Caco-2 (cell line): ENCODE measurements around the gene DDX31. TPM values are rescaled to one million over a fixed set of nuclear protein-coding genes. Genes with fewer than 3 reads are reported as not detected.
"Not testable (repeated sequence)": the region's sequence is repeated elsewhere in the genome, so short reads cannot be mapped to it uniquely, and the experiment has no call there.

Source experiments
- Bru-seq: library from RNA; stranded (reverse); fragments of 400-500 nt; gene quantifications from one replicate; lab custom pipeline; 2021; lab: Mats Ljungman, UMichigan
- BruChase-seq, 2 experiments: library from RNA; stranded (reverse); fragments of 400-500 nt; gene quantifications; one replicate each; lab custom pipeline; 2021; lab: Mats Ljungman, UMichigan
- BruUV-seq: library from RNA; stranded (reverse); fragments of 400-500 nt; replicated peaks from 2 replicates; lab custom pipeline; 2021; lab: Mats Ljungman, UMichigan
- CTCF ChIA-PET: fragments of 300-600 bp; sonication (Branson Sonifier 250); formaldehyde crosslinking; loops from one replicate; lab custom pipeline; 2022; ENCODE audit warnings: antibody characterized with exemption; lab: Charles Lee
- POLR2A ChIA-PET: fragments of 300-600 bp; sonication (Branson Sonifier 250); formaldehyde crosslinking; loops from one replicate; lab custom pipeline; 2022; ENCODE audit warnings: antibody characterized with exemption; lab: Charles Lee
- DNase-seq, 2 experiments: peaks; one replicate each; pipeline versions ENCODE4 v3.0.0 to v3.0.0-alpha.2; 2020 to 2022
- H3K27me3 ChIP-seq: replicated peaks from 2 replicates; pipeline ENCODE4 v1.6.0; 2011; ENCODE audit warnings: low read length; ENCODE audit not compliant: control insufficient read depth, insufficient read depth
- H3K36me3 ChIP-seq: 2 replicates; pipeline ENCODE4 v1.5.1; 2011; ENCODE audit warnings: low read length; ENCODE audit not compliant: control insufficient read depth, insufficient read depth
- H3K4me1 ChIP-seq: fragments of 250-450 bp; sonication (Bioruptor Pico); 2 replicates; pipeline ENCODE4 v1.5.1; 2020; ENCODE audit warnings: mild to moderate bottlenecking
- H3K4me3 ChIP-seq: 2 replicates; pipeline ENCODE4 v1.5.1; 2011; ENCODE audit warnings: low read depth, mild to moderate bottlenecking, control low read depth, low read length
- H3K9me3 ChIP-seq: fragments of 250-450 bp; sonication (Bioruptor Pico); 2 replicates; pipeline ENCODE4 v1.5.1; 2020; ENCODE audit warnings: mild to moderate bottlenecking, moderate library complexity
- H3K27ac Mint-ChIP-seq: one replicate; pipeline ENCODE4 v1.8.0; 2022; ENCODE audit warnings: mixed read lengths; ENCODE audit not compliant: unreplicated experiment
- H3K27me3 Mint-ChIP-seq: one replicate; pipeline ENCODE4 v1.8.0; 2022; ENCODE audit warnings: mixed read lengths; ENCODE audit not compliant: insufficient read depth, unreplicated experiment
- H3K36me3 Mint-ChIP-seq: one replicate; pipeline ENCODE4 v1.8.0; 2022; ENCODE audit warnings: mild to moderate bottlenecking, mixed read lengths; ENCODE audit not compliant: insufficient read depth, unreplicated experiment
- H3K4me1 Mint-ChIP-seq: one replicate; pipeline ENCODE4 v1.8.0; 2022; ENCODE audit warnings: low read depth, mixed read lengths; ENCODE audit not compliant: unreplicated experiment
- H3K4me3 Mint-ChIP-seq: one replicate; pipeline ENCODE4 v1.8.0; 2022; ENCODE audit warnings: mild to moderate bottlenecking, moderate library complexity, mixed read lengths; ENCODE audit not compliant: unreplicated experiment
- H3K9me3 Mint-ChIP-seq: one replicate; pipeline ENCODE4 v1.8.0; 2022; ENCODE audit warnings: mixed read lengths; ENCODE audit not compliant: unreplicated experiment
- CTCF ChIP-seq, 2 experiments: fragments of 200-600 bp in 1 of 2; IDR thresholded peaks; 1 replicate in 1 of 2; 2 replicates in 1 of 2; pipeline versions ENCODE4 v1.5.1 to v1.8.0; 2011 to 2022; ENCODE audit warnings: antibody characterized with exemption in 1 of 2, control low read depth in 1 of 2, inconsistent platforms in 1 of 2, low read depth in 1 of 2, low read length in 1 of 2, mild to moderate bottlenecking in 1 of 2, moderate library complexity in 1 of 2; ENCODE audit not compliant: insufficient read depth in 1 of 2, severe bottlenecking in 1 of 2, unreplicated experiment in 1 of 2
- intact Hi-C: fragments of 100-400 bp; cut with micrococcal nuclease; formaldehyde crosslinking; loops from one replicate; pipeline ENCODE4 v1.10.0; 2022; ENCODE audit not compliant: unreplicated experiment
- long read RNA-seq: library from polyadenylated mRNA; stranded (forward); transcript quantifications from one replicate; pipeline ENCODE4 v2.0.0, GENCODE V29; 2022
- total RNA-seq: library from RNA; stranded (reverse); gene quantifications from 2 replicates; pipeline ENCODE4 v1.2.3, GENCODE V29; 2022

DDX31 gene
- 23.1 and 24.3 TPM in 2 replicates for total RNA-seq
- Bru-seq, nascent RNA = percentile 84 among the genes with signal in this experiment
- percentile 81 among the genes with signal in this experiment for BruChase-seq, experiment 1, labeled RNA remaining after a 2-hour chase
- BruChase-seq, experiment 2, labeled RNA remaining after a 6-hour chase = percentile 72 among the genes with signal in this experiment
- long read RNA-seq, full-length matches to known transcripts = 14 of 20 reads
- long read RNA-seq, partial matches to known transcripts = 1 of 20 reads
- long read RNA-seq, other reads (novel, unspliced or antisense) = 5 of 20 reads

- DNase-seq = peak; percentile 83 to 89
- peak within 1 kb of the TSS; percentile 91 for H3K4me3 ChIP-seq
- TF ChIP-seq CTCF (IDR thresholded peaks at IDR 0.05; ENCODE audit: insufficient read depth in 1 of 2, low read depth in 1 of 2, low read length in 1 of 2, severe bottlenecking in 1 of 2, unreplicated experiment in 1 of 2) = no peak
- POLR2A ChIA-PET = interaction anchor here (0.6 to 1.1 kb wide), 4 partner anchors 12 to 1601 kb away, joined by 3 to 5 read pairs (median 4); partner anchors contain the start of gene SPACA9
- H3K9me3 ChIP-seq = no peaks in the 10 kb centered on the region
- peaks cover 24% of the 10 kb centered on the region for H3K4me1 Mint-ChIP-seq
- no peaks in the 10 kb centered on the region for H3K27me3 Mint-ChIP-seq
- H3K27me3 ChIP-seq = no peaks in the 10 kb centered on the region
- no peaks in the 10 kb centered on the region for H3K36me3 ChIP-seq
- peaks cover 9% of the 10 kb centered on the region; the same call in 1 of the 2 replicates for H3K4me1 ChIP-seq
- no TSS peak for BruUV-seq
- intact Hi-C loops = no loop called here
- H3K36me3 Mint-ChIP-seq = peaks cover 38% of the 10 kb centered on the region
- CTCF ChIA-PET = interaction anchor here (0.7 to 1.4 kb wide), 5 partner anchors 16 to 232 kb away, joined by 3 to 5 read pairs (median 4); no protein-coding TSS in a partner anchor
- H3K4me3 Mint-ChIP-seq = peak within 1 kb of the TSS; percentile 90
- H3K9me3 Mint-ChIP-seq = no peaks in the 10 kb centered on the region
- peak within 1 kb of the TSS; percentile 97 for H3K27ac Mint-ChIP-seq
Observed at GRCh38 chr9:132669698-132670456, at the start of gene DDX31. Gene DDX31 (minus strand): TSS chr9:132669983. CDS start chr9:132669934, 49 bp downstream.

- intact Hi-C loops, POLR2A ChIA-PET, H3K9me3 ChIP-seq, DNase-seq, H3K4me3 ChIP-seq, CTCF ChIA-PET, H3K27me3 ChIP-seq, H3K36me3 ChIP-seq, H3K27ac Mint-ChIP-seq, H3K9me3 Mint-ChIP-seq, H3K36me3 Mint-ChIP-seq, BruUV-seq, H3K4me1 Mint-ChIP-seq, H3K4me3 Mint-ChIP-seq, H3K4me1 ChIP-seq, H3K27me3 Mint-ChIP-seq: not testable (repeated sequence)
Observed at GRCh38 chr9:132718381-132718928, 48.7 kb upstream of the DDX31 start.

- Histone ChIP-seq H3K27me3 (no peaks in the 10 kb centered on the region), H3K4me3 (no peak overlapping the region), H3K9me3 (no peaks in the 10 kb centered on the region), H3K4me1 (no peaks in the 10 kb centered on the region), H3K36me3 (no peaks in the 10 kb centered on the region)
- ChIA-PET POLR2A (no interaction called here), CTCF (no interaction called here)
- no peak for DNase-seq
- no peaks in the 10 kb centered on the region for H3K9me3 Mint-ChIP-seq
- no peaks in the 10 kb centered on the region for H3K4me1 Mint-ChIP-seq
- no peak overlapping the region for H3K4me3 Mint-ChIP-seq
- H3K36me3 Mint-ChIP-seq = no peaks in the 10 kb centered on the region
- no TSS peak for BruUV-seq
- H3K27ac Mint-ChIP-seq = no peak overlapping the region
- no peaks in the 10 kb centered on the region for H3K27me3 Mint-ChIP-seq
- intact Hi-C loops = no loop called here
- no peak for TF ChIP-seq CTCF (IDR thresholded peaks at IDR 0.05; ENCODE audit: insufficient read depth in 1 of 2, low read depth in 1 of 2, low read length in 1 of 2, severe bottlenecking in 1 of 2, unreplicated experiment in 1 of 2)
Observed at GRCh38 chr9:132717326-132717945, 47.7 kb upstream of the DDX31 start.
